PC-3 (cell line): ENCODE data around the gene SH3BP4.

Experiments used
- EZH2 ChIP-seq: fragments of 300-600 bp; sonication (generic); IDR thresholded peaks from one replicate; pipeline ENCODE4 v1.6.1; 2017; ENCODE audit warnings: antibody characterized with exemption, mild to moderate bottlenecking, low read length; ENCODE audit not compliant: unreplicated experiment
- EZH2phosphoT487 ChIP-seq: fragments of 300-600 bp; sonication (generic); IDR thresholded peaks from 2 replicates; pipeline ENCODE4 v1.6.1; 2018; ENCODE audit warnings: mild to moderate bottlenecking, antibody characterized with exemption, low read length, borderline replicate concordance
- TF ChIP-seq, protein P1 (sequence below): fragments of 300-600 bp; sonication (generic); conservative IDR thresholded peaks from 2 replicates; pipeline ENCODE4 v1.5.1; 2017; ENCODE audit warnings: antibody characterized with exemption, low read depth, mild to moderate bottlenecking, low read length

- TF ChIP-seq, protein P1, sequence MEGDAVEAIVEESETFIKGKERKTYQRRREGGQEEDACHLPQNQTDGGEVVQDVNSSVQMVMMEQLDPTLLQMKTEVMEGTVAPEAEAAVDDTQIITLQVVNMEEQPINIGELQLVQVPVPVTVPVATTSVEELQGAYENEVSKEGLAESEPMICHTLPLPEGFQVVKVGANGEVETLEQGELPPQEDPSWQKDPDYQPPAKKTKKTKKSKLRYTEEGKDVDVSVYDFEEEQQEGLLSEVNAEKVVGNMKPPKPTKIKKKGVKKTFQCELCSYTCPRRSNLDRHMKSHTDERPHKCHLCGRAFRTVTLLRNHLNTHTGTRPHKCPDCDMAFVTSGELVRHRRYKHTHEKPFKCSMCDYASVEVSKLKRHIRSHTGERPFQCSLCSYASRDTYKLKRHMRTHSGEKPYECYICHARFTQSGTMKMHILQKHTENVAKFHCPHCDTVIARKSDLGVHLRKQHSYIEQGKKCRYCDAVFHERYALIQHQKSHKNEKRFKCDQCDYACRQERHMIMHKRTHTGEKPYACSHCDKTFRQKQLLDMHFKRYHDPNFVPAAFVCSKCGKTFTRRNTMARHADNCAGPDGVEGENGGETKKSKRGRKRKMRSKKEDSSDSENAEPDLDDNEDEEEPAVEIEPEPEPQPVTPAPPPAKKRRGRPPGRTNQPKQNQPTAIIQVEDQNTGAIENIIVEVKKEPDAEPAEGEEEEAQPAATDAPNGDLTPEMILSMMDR, result no peak
- TF ChIP-seq EZH2 (no peak), EZH2phosphoT487 (no peak)
Measured at GRCh38 chr2:235011607-235011928, 59.8 kb downstream of the SH3BP4 start.
